GM19467 (cell line): ENCODE results near the gene SBK1.

ENCODE experiments used
- ATAC-seq: cut with Tn5 transposase; IDR thresholded peaks from one replicate; pipeline ENCODE4 v1.9.1; 2021; ENCODE audit warnings: mild to moderate bottlenecking, moderate library complexity; ENCODE audit not compliant: unreplicated experiment

Gene SBK1

GRCh38 chr16:28303132-28303531 lies 10.8 kb downstream of the SBK1 start:
- ATAC-seq = no peak

- ATAC-seq = no peak
These were observed 11.9 kb downstream of the SBK1 start for GRCh38 chr16:28304214-28304613.

GRCh38 chr16:28307936-28308335 lies 15.6 kb downstream of the SBK1 start:
- ATAC-seq = no peak

- no peak for ATAC-seq
These were observed 16.7 kb downstream of the SBK1 start for GRCh38 chr16:28308794-28309584.

GRCh38 chr16:28309811-28310311 lies 17.5 kb downstream of the SBK1 start:
- ATAC-seq = no peak

GRCh38 chr16:28310796-28311195 lies 18.5 kb downstream of the SBK1 start:
- ATAC-seq = no peak

GRCh38 chr16:28311413-28311812 lies 19.1 kb downstream of the SBK1 start:
- ATAC-seq = no peak

GRCh38 chr16:28311913-28312312 lies 19.6 kb downstream of the SBK1 start:
- ATAC-seq = no peak

GRCh38 chr16:28312327-28312726 lies 20.0 kb downstream of the SBK1 start:
- ATAC-seq = no peak

- ATAC-seq = no peak
These were observed 21.3 kb downstream of the SBK1 start for GRCh38 chr16:28313587-28313986.

- ATAC-seq = no peak
These were observed 23.7 kb downstream of the SBK1 start for GRCh38 chr16:28316054-28316453.

- ATAC-seq = no peak
These were observed 24.9 kb downstream of the SBK1 start for GRCh38 chr16:28317040-28317880.

- ATAC-seq = no peak
These were observed 25.9 kb downstream of the SBK1 start for GRCh38 chr16:28318042-28318744.

- no peak for ATAC-seq
These were observed 27.2 kb downstream of the SBK1 start for GRCh38 chr16:28319476-28320022.

- no peak for ATAC-seq
These were observed 27.8 kb downstream of the SBK1 start for GRCh38 chr16:28320023-28320561.

GRCh38 chr16:28320741-28321140 lies 28.4 kb downstream of the SBK1 start:
- no peak for ATAC-seq

- no peak for ATAC-seq
These were observed 29.5 kb downstream of the SBK1 start for GRCh38 chr16:28321700-28322411.

- no peak for ATAC-seq
These were observed 32.0 kb downstream of the SBK1 start for GRCh38 chr16:28324235-28324886.

GRCh38 chr16:28324887-28325279 lies 32.6 kb downstream of the SBK1 start:
- ATAC-seq = no peak
